OCI-LY1 (cell line): ENCODE measurements around the gene ZNF18.
A peak's percentile ranks its signal among the peaks of the same experiment; 100 is the strongest.

Source experiments
- H2AFZ ChIP-seq: fragments of 200-600 bp; sonication (generic), shearing (Covaris generic); 2 replicates; pipeline ENCODE4 v1.6.0; 2014; ENCODE audit warnings: antibody characterized with exemption, mild to moderate bottlenecking, low read length
- H3F3A ChIP-seq: fragments of 200-600 bp; sonication (generic), shearing (Covaris generic); 2 replicates; pipeline ENCODE4 v1.6.0; 2014; ENCODE audit warnings: mild to moderate bottlenecking, antibody characterized with exemption, low read length, moderate library complexity; ENCODE audit not compliant: insufficient read depth
- H3K27ac ChIP-seq: fragments of 200-600 bp; sonication (generic); 2 replicates; pipeline ENCODE4 v1.5.1; 2014; ENCODE audit warnings: low read length, mixed run types, mild to moderate bottlenecking, low read depth; ENCODE audit not compliant: poor library complexity, severe bottlenecking
- H3K27me3 ChIP-seq: fragments of 200-600 bp; sonication (generic); 2 replicates; pipeline ENCODE4 v1.6.0; 2014; ENCODE audit warnings: antibody characterized with exemption, mild to moderate bottlenecking, low read length, moderate library complexity; ENCODE audit not compliant: insufficient read depth
- H3K36me3 ChIP-seq: fragments of 200-600 bp; sonication (generic); 2 replicates; pipeline ENCODE4 v1.6.1; 2014; ENCODE audit warnings: mild to moderate bottlenecking, antibody characterized with exemption, low read length, moderate library complexity, mixed read lengths; ENCODE audit not compliant: insufficient read depth
- H3K4me1 ChIP-seq: fragments of 200-600 bp; sonication (generic); 2 replicates; pipeline ENCODE4 v1.5.1; 2014; ENCODE audit warnings: mild to moderate bottlenecking, low read length, moderate library complexity; ENCODE audit not compliant: insufficient read depth, severe bottlenecking
- H3K4me2 ChIP-seq: fragments of 200-600 bp; sonication (generic), shearing (Covaris generic); 2 replicates; pipeline ENCODE4 v1.6.1; 2014; ENCODE audit warnings: low read length
- H3K4me3 ChIP-seq: fragments of 200-600 bp; sonication (generic); 2 replicates; pipeline ENCODE4 v1.5.1; 2014; ENCODE audit warnings: low read length, low read depth, mild to moderate bottlenecking, mixed read lengths; ENCODE audit not compliant: poor library complexity, severe bottlenecking
- H3K79me2 ChIP-seq: fragments of 200-600 bp; shearing (Covaris generic); 2 replicates; pipeline ENCODE4 v1.6.1; 2016; ENCODE audit warnings: mixed run types, low read length, mixed read lengths; ENCODE audit not compliant: insufficient read depth
- H3K9ac ChIP-seq: fragments of 200-600 bp; sonication (generic), shearing (Covaris generic); 2 replicates; pipeline ENCODE4 v1.6.1; 2014; ENCODE audit warnings: mild to moderate bottlenecking, low read length, mixed read lengths
- H3K9me2 ChIP-seq: fragments of 200-600 bp; sonication (generic), shearing (Covaris generic); 2 replicates; pipeline ENCODE4 v1.6.1; 2014; ENCODE audit warnings: low read depth, mild to moderate bottlenecking, low read length, mixed read lengths
- H3K9me3 ChIP-seq: fragments of 200-600 bp; shearing (Covaris generic); 2 replicates; pipeline ENCODE4 v1.6.1; 2014; ENCODE audit warnings: low read length, mixed read lengths
- H4K20me1 ChIP-seq: fragments of 200-600 bp; sonication (generic), shearing (Covaris generic); 2 replicates; pipeline ENCODE4 v1.6.0; 2016; ENCODE audit warnings: mild to moderate bottlenecking, low read length; ENCODE audit not compliant: insufficient read depth
- EZH2 ChIP-seq: fragments of 200-600 bp; sonication (generic), shearing (Covaris generic); IDR thresholded peaks from 2 replicates; pipeline ENCODE4 v1.8.0; 2017; ENCODE audit warnings: borderline replicate concordance, mixed run types, mild to moderate bottlenecking, antibody characterized with exemption, low read length, moderate library complexity, mixed read lengths
- TF ChIP-seq, protein P1 (sequence below): fragments of 200-600 bp; sonication (generic), shearing (Covaris generic); IDR thresholded peaks from 2 replicates; pipeline ENCODE4 v1.5.1; 2017; ENCODE audit warnings: mild to moderate bottlenecking, antibody characterized with exemption, low read length, moderate library complexity, mixed read lengths

The ZNF18 gene

DNA sequence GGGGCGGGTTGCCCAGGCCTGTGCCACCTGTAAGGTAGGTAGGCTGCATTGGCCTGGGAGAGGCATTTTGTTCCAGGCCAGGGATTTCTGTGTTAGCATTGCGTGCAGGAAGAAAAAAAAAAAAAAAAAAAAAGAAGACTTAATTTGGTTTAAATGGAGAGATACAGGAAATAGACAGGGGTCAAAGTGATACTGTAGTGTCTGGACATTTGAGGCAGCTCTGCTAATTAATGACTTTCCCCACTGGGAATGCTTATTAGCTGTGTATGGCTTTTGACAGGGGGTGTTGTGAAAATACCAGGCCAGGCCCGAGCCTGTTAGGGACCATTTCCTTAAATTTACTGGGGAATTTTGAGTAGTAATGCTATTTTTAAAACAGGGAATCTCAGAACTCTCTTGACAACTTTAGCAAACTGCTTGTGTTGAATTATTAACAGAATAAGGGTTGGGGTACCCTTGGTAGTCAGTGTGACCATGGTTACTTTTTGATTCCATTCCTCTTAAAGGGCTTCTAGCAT lies 24.4 kb upstream of the ZNF18 start:
- Histone ChIP-seq H3K9ac (peak overlapping the region; percentile 71), H3K27ac (no peak overlapping the region), H4K20me1 (peaks cover 8% of the 10 kb centered on the region; the same call in 1 of the 2 replicates), H3K27me3 (no peaks in the 10 kb centered on the region), H3K4me2 (peak overlapping the region; percentile 91), H3K9me2 (no peaks in the 10 kb centered on the region), H2AFZ (no peak overlapping the region), H3K79me2 (peaks cover 47% of the 10 kb centered on the region), H3K4me3 (peak overlapping the region; percentile 71), H3K36me3 (no peaks in the 10 kb centered on the region), H3F3A (no peaks in the 10 kb centered on the region), H3K4me1 (peaks cover 21% of the 10 kb centered on the region), H3K9me3 (no peaks in the 10 kb centered on the region)
- no peak for TF ChIP-seq EZH2
- TF ChIP-seq, protein P1, sequence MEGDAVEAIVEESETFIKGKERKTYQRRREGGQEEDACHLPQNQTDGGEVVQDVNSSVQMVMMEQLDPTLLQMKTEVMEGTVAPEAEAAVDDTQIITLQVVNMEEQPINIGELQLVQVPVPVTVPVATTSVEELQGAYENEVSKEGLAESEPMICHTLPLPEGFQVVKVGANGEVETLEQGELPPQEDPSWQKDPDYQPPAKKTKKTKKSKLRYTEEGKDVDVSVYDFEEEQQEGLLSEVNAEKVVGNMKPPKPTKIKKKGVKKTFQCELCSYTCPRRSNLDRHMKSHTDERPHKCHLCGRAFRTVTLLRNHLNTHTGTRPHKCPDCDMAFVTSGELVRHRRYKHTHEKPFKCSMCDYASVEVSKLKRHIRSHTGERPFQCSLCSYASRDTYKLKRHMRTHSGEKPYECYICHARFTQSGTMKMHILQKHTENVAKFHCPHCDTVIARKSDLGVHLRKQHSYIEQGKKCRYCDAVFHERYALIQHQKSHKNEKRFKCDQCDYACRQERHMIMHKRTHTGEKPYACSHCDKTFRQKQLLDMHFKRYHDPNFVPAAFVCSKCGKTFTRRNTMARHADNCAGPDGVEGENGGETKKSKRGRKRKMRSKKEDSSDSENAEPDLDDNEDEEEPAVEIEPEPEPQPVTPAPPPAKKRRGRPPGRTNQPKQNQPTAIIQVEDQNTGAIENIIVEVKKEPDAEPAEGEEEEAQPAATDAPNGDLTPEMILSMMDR: no peak

DNA sequence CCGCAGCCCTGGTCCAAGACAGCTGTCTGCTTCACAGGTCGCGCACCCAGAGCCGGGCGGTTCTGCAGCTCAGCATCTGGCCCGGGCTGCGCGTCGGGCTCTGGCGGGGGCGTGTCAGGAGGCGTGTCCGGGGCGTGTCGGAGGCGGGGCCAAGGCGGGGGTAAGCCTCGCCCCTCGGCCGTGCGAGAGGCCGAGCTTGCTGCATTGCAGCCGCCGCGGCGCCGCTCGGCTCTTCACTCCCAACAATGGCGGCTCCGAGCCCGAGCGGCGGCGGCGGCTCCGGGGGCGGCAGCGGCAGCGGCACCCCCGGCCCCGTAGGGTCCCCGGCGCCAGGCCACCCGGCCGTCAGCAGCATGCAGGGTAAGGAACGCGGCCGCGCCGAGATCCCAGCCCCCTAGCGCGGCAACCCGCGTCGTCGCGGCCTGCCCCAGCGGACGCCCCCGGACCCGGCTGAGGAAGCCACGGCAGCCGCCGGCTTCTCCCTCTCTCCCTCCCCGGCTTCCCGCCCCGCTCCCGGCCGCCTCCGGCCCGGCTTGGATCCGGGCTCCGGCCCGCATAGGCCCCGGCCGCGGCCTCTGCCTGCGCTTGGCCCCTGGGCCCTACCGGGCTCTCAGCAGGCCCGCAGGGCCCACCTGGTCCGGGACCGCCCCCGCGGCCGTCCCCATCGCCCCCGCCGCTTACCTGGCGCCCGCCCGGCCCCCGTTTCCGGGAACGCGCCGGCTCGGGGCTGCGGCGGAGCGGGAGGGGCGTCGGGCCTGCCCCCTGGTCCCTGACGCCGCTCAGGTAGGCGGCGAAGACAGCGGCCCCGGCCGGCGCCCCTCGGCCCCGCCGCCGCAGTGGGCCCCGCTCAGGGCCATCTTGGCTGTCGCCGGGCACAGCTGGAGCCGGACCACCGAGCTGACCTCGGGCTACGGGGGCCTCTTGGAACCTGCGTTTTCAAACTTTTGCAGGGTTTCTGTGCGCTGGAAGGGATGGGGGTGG lies 23.7 kb upstream of the ZNF18 start, which contains the start of gene MAP2K4:
Gene MAP2K4, plus strand, starts transcription at position 236 of the 981 bp plus-strand sequence. Its CDS starts 10 bp downstream, at position 246.
- Histone ChIP-seq H3K36me3 (no peaks in the 10 kb centered on the region), H3K4me2 (peak within 1 kb of the TSS; percentile 91), H3K4me1 (peaks cover 21% of the 10 kb centered on the region), H4K20me1 (peaks cover 8% of the 10 kb centered on the region; the same call in 1 of the 2 replicates), H3F3A (no peaks in the 10 kb centered on the region), H2AFZ (no peak within 1 kb of the TSS), H3K27ac (no peak within 1 kb of the TSS), H3K27me3 (no peaks in the 10 kb centered on the region), H3K9me2 (no peaks in the 10 kb centered on the region), H3K79me2 (peaks cover 40% of the 10 kb centered on the region), H3K4me3 (peak within 1 kb of the TSS; percentile 71), H3K9ac (peak within 1 kb of the TSS; percentile 71), H3K9me3 (no peaks in the 10 kb centered on the region)
- TF ChIP-seq EZH2: no peak
- TF ChIP-seq, protein P1: no peak

DNA sequence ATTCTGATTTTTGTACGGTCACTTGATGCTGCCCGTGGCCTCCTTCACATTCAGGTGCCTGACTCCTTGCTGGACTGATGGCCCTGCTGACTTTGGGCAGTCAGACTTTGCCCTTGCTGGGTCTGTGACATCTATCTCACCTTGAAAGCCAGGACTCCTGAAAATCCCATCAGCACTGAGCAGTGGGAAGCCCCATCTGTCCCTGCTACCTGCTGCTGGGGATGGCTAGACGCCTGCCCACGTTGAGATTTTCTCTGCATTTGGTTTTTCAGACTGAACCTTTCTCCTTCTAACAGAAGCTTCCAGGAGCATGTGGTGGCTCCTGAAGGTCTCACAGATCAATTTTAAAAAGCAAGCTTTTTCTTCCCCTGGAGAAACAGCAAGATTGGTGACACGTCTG lies 10.2 kb upstream of the ZNF18 start:
- Histone ChIP-seq H3K79me2 (no peaks in the 10 kb centered on the region), H3K36me3 (no peaks in the 10 kb centered on the region), H3K9me3 (no peaks in the 10 kb centered on the region), H2AFZ (no peak overlapping the region), H3K9ac (no peak overlapping the region), H3F3A (no peaks in the 10 kb centered on the region), H3K4me1 (no peaks in the 10 kb centered on the region), H3K9me2 (no peaks in the 10 kb centered on the region), H4K20me1 (no peaks in the 10 kb centered on the region), H3K27ac (no peak overlapping the region), H3K4me3 (no peak overlapping the region), H3K4me2 (no peak overlapping the region), H3K27me3 (no peaks in the 10 kb centered on the region)
- no peak for TF ChIP-seq EZH2
- TF ChIP-seq, protein P1: no peak
